ENCODE data around the gene AP1M2.

Gene AP1M2

DNA sequence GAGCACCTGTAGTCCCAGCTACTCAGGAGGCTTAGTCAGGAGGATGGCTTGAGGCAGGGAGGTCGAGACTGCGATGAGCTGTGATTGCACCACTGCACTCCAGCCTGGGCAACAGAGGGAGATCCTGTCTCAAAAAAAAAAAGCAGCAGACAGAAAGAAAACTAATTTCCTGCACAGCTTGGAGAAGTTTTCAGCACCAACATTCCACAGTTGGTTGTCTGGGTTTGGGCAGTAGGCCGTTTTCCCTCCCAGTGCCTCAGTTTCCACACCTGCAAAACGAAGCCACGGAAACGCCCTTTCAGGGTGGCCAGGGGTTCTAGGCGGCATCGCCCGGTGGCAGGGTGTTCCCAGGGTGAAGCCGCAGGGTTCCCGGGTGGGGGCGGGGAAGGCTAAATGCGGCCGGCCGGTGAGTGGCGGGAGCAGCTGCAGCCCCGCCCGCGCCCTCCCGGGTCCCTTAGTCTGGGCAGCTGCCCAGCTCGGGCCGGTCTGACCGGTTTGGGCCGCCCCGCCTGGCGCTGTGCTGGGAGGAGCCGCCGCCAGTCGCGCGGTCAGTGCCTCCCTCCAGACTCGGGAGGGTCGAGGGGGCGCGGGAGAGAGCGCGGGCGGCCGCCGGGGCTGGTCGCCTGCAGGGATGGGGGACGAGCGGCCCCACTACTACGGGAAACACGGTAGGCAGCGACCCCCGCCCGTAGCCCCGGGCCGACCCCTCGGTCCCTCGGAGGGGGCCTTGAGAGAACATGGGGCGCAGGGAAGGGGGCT lies 38.1 kb upstream of the AP1M2 start, which contains the start of gene SLC44A2:
SLC44A2 (plus strand) TSS at position 551 of the 759 bp plus-strand sequence; CDS start at position 632, 81 bp downstream.
- H3K27ac ChIP-seq: peak within 1 kb of the TSS; percentile 94

DNA sequence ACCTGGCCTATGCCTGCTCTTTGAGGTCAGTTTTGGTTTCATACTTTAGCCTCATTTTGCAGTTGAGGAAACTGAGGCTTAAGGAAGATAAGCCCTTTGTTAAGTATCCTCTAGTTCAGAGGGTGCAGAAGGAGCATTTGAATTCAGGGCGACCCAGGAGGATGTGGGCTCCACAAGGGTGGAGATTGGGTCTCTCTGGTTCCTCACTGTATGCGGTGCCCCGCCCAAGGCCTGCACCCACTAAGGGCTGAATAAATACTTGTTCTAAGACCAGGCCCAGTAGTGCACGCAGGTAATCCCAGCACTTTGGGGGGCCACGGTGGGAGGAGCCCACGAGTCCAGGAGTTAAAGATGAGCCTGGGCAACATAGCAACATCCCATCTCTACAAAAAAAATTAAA lies 37.5 kb upstream of the AP1M2 start:
- H3K27ac ChIP-seq: peak overlapping the region; percentile 94
- TF ChIP-seq ZFX (IDR thresholded peaks at IDR 0.05): 0 out of 2 replicates have a peak, but pooled peaks have one; percentile 11
- TF ChIP-seq, protein P1, sequence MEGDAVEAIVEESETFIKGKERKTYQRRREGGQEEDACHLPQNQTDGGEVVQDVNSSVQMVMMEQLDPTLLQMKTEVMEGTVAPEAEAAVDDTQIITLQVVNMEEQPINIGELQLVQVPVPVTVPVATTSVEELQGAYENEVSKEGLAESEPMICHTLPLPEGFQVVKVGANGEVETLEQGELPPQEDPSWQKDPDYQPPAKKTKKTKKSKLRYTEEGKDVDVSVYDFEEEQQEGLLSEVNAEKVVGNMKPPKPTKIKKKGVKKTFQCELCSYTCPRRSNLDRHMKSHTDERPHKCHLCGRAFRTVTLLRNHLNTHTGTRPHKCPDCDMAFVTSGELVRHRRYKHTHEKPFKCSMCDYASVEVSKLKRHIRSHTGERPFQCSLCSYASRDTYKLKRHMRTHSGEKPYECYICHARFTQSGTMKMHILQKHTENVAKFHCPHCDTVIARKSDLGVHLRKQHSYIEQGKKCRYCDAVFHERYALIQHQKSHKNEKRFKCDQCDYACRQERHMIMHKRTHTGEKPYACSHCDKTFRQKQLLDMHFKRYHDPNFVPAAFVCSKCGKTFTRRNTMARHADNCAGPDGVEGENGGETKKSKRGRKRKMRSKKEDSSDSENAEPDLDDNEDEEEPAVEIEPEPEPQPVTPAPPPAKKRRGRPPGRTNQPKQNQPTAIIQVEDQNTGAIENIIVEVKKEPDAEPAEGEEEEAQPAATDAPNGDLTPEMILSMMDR (conservative IDR thresholded peaks at IDR 0.05): no peak

More for the DNA sequence above, 38.1 kb upstream of the AP1M2 start, which contains the start of gene SLC44A2:
- TF ChIP-seq, protein P1 (conservative IDR thresholded peaks at IDR 0.05): no peak
- no peak for TF ChIP-seq ZFX (IDR thresholded peaks at IDR 0.05)

DNA sequence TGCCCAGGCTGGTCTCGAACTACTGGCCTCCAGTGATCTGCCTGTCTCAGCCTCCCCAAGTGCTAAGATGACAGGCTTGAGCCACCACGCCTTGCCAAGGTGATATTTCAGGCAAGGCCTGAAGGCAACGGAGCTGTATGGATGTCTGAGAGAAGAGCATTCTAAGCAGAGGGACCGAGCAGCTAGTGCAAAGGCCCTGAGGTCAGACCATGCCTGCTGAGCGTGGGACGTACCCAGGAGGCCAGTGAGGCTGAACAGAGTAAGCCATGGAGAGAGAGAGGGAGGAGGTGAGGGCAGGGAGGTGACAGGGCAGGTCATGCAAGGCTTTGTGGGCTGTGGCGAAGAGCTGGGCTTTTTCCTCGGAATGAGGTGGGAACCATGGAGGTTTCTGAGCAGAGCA lies 34.9 kb upstream of the AP1M2 start:
- TF ChIP-seq, protein P1 (conservative IDR thresholded peaks at IDR 0.05): no peak
- TF ChIP-seq ZFX (IDR thresholded peaks at IDR 0.05): no peak
- no peak overlapping the region for H3K27ac ChIP-seq

DNA sequence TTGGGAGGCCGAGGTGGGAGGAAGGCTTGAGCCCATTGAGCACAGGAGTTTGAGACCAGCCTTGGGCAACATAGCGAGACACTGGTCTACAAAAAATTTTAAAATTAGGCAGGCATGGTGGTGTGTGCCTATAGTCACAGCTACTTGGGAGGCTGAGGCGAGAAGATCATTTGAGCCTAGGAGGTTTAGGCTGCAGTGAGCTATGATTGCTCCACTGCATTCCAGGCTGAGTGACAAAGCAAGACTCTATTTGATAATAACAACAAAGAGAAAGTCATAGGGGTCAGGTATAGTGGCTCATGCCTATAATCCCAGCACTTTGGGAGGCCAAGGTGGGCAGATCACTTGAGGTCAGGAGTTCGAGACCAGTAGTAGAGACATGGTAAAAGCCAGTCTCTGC lies 33.7 kb upstream of the AP1M2 start:
- no peak for TF ChIP-seq ZFX (IDR thresholded peaks at IDR 0.05)
- TF ChIP-seq, protein P1 (conservative IDR thresholded peaks at IDR 0.05): no peak
- H3K27ac ChIP-seq: no peak overlapping the region

DNA sequence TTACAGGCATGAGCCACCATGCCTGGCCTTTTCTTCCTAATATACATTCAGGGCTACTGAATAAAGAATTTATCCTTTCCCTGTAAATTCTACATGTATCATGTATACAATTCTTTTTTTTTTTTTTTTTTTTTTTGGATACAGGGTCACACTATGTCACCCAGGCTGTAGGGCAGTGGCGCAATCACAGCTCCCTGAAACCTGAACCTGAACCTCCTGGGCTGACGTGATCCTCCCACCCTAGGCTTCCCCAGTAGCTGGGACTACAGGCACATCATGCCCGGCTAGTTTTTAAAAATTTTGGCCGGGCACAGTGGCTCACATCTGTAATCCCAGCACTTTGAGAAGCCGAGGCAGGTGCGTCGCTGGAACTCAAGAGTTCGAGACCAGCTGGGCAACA lies 31.7 kb upstream of the AP1M2 start:
- TF ChIP-seq ZFX (IDR thresholded peaks at IDR 0.05): no peak
- TF ChIP-seq, protein P1 (conservative IDR thresholded peaks at IDR 0.05): no peak
- H3K27ac ChIP-seq: no peak overlapping the region

DNA sequence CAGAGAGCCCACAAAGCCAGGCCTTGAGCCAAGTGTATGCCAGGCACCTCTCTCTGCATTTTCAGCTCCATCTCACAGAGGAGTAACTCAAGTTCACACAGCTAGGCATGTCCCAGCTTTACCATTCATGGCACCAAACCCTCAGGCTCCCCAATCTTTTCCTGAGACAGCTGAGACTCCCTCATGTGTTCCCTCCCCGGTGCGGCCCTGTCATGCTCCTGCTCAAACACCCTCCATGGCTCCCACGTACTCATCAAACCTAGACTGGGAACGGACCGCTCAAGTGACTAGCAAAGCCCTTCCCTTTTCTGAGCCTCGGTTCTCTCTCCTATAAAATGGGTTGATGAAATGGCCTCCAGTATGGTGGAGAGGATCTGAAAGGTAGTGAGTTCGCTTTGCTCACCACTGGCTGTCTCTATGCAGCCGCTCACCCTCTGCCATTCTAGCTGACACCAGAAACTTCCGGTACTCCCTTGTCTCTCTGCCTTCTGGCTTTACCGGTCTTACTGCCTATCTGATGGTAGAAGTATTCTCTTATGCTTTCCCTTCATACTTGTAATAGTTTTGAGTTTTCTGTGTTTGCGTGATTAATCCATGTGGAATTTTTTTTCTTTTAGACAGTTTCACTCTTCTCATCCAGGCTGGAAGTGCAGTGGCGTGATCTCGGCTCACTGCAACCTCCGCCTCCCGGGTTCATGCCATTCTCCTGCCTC lies 30.5 kb upstream of the AP1M2 start:
- H3K27ac ChIP-seq: no peak overlapping the region
- TF ChIP-seq ZFX (IDR thresholded peaks at IDR 0.05): no peak
- TF ChIP-seq, protein P1 (conservative IDR thresholded peaks at IDR 0.05): no peak

DNA sequence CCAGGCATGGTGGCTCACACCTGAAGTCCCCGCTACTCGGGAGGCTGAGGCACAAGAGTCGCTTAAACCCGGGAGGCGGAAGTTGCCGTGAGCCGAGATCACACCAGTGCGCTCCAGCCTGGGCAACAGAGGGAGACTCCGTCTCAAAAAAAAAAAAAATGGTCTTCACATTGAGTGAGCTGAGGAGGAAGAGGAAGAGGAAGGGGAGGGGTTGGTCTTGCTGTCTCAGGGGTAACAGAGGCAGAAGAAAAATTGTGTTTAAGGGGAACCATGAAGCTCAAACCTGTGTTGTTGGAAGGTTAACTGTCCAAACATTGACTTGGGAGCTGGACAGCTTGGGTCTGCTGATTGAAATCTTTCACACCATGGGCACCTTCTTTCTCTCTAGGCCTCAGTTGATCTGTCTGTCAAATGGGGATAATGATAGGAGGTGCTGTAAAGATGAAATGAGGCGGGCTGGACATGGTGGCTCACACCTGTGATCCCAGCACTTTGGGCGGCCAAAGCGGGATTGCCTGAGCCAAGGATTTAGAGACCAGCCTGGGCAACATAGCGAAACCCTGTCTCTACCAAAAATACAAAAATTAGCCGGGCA lies 28.4 kb upstream of the AP1M2 start:
- TF ChIP-seq, protein P1 (conservative IDR thresholded peaks at IDR 0.05): no peak
- no peak for TF ChIP-seq ZFX (IDR thresholded peaks at IDR 0.05)
- no peak overlapping the region for H3K27ac ChIP-seq

Measured in C4-2B (cell line).